Epithelial cell of esophagus (primary cell): Measurements from ENCODE around the gene GAA.

Source experiments
- DNase-seq: peaks from one replicate; pipeline ENCODE4 v3.0.0; 2010; ENCODE audit warnings: low read depth
- H3K4me3 ChIP-seq: 2 replicates; pipeline ENCODE4 v1.5.1; 2011; ENCODE audit warnings: mild to moderate bottlenecking, low read length, control low read depth
- TF ChIP-seq, protein P1 (sequence below): IDR thresholded peaks from 2 replicates; pipeline ENCODE4 v1.5.1; 2011; ENCODE audit warnings: low read depth, mild to moderate bottlenecking, low read length, control low read depth, inconsistent platforms; ENCODE audit not compliant: insufficient read depth; ENCODE audit errors: missing control alignments

GAA gene

DNA sequence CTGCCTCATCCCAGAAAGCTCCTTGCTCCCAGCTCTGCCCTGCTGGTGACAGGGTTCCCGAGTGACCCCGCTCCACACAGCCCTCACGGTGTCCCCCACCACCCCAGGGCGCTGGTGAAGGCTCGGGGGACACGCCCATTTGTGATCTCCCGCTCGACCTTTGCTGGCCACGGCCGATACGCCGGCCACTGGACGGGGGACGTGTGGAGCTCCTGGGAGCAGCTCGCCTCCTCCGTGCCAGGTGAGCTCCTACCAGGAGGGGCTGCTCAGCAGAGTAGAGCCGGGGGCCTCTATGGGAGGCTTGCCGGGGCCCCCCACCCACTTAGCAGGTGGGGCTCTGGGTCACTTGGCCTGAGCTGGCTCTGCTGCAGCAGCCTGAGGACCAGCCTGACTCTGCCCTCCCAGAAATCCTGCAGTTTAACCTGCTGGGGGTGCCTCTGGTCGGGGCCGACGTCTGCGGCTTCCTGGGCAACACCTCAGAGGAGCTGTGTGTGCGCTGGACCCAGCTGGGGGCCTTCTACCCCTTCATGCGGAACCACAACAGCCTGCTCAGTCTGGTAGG lies 11.2 kb downstream of the GAA start:
- TF ChIP-seq, protein P1, sequence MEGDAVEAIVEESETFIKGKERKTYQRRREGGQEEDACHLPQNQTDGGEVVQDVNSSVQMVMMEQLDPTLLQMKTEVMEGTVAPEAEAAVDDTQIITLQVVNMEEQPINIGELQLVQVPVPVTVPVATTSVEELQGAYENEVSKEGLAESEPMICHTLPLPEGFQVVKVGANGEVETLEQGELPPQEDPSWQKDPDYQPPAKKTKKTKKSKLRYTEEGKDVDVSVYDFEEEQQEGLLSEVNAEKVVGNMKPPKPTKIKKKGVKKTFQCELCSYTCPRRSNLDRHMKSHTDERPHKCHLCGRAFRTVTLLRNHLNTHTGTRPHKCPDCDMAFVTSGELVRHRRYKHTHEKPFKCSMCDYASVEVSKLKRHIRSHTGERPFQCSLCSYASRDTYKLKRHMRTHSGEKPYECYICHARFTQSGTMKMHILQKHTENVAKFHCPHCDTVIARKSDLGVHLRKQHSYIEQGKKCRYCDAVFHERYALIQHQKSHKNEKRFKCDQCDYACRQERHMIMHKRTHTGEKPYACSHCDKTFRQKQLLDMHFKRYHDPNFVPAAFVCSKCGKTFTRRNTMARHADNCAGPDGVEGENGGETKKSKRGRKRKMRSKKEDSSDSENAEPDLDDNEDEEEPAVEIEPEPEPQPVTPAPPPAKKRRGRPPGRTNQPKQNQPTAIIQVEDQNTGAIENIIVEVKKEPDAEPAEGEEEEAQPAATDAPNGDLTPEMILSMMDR: no peak
- no peak for DNase-seq
- no peak overlapping the region for H3K4me3 ChIP-seq

- no peak for DNase-seq
- H3K4me3 ChIP-seq: no peak overlapping the region
- TF ChIP-seq, protein P1: no peak
Measured at GRCh38 chr17:80113033-80113484, 11.7 kb downstream of the GAA start.

DNA sequence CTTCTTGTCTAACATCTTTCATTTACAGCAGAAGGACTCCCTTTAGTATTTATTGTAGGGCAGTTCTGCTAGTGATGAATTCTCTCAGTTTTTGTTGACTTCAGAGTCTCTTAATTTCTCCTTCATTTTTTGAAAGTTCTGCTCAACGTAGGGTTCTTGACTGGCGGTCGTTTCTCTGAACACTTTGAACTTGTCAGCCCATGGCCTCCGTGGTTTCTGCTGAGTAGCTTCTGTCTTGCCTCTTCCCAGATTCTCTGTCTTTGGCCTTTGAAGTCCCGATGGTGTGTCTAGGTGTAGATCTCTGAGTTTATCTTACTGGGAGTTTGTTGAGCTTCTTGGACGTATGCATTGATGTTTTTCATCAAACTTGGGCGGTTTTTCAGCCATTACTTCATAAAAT lies 13.4 kb downstream of the GAA start:
- TF ChIP-seq, protein P1: no peak
- DNase-seq: no peak
- no peak overlapping the region for H3K4me3 ChIP-seq

- H3K4me3 ChIP-seq: no peak overlapping the region
- TF ChIP-seq, protein P1: no peak
Measured at GRCh38 chr17:80115159-80115558, 13.8 kb downstream of the GAA start.

DNA sequence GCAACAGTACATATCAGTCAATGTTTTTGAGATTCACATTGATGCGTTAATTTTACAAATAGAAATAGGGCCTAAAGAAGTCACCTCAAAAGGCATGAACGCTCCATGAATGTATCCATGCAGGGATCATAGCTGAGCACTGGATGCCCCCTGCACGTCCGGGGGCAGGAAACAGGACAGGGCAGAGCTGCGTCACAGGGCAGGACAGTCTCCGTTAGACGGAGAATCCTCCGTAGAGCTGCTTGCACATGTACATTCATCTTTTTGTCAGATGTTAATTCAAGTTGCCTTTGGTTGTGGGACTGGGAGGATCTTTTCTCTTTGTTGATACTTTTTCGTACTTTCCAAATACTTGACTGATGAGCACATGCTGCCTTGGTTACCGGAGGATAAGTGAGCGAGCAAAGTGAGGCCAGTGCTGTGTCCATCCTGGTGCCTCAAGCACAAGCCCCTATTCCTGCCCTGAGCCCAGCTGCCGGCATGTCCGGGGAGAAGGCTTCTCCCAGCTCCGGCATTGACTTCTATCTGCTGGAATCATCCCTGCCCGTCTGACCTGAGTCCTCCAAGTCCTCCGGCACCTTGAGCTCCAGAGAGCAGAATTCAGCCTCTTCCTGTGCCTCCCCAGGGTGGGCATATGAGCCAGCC lies 15.0 kb downstream of the GAA start:
- TF ChIP-seq, protein P1: no peak
- no peak overlapping the region for H3K4me3 ChIP-seq
- DNase-seq: no peak

More at GRCh38 chr17:80115159-80115558, 13.8 kb downstream of the GAA start:
- DNase-seq: no peak

- TF ChIP-seq, protein P1: no peak
- no peak overlapping the region for H3K4me3 ChIP-seq
- no peak for DNase-seq
Measured at GRCh38 chr17:80116921-80117380, 15.6 kb downstream of the GAA start.
